Endodermal cell (in vitro differentiated cells): ENCODE data around the gene SLC25A17. TPM values are rescaled to one million over a fixed set of nuclear protein-coding genes. Genes with fewer than 3 reads are reported as not detected.
A peak's percentile ranks its signal among the peaks of the same experiment; 100 is the strongest.

Experiments used
- DNase-seq: peaks from one replicate; pipeline ENCODE4 v3.0.0-alpha.2; 2017
- H3K27ac ChIP-seq: 2 replicates; pipeline ENCODE4 v1.5.1; 2013; ENCODE audit warnings: mild to moderate bottlenecking, low read depth, low read length, moderate library complexity
- H3K27me3 ChIP-seq: 2 replicates; pipeline ENCODE4 v1.6.1; 2013; ENCODE audit warnings: mild to moderate bottlenecking, low read length, moderate library complexity; ENCODE audit not compliant: insufficient read depth, control insufficient read depth, poor library complexity, severe bottlenecking
- H3K36me3 ChIP-seq: 2 replicates; pipeline ENCODE4 v1.7.0; 2013; ENCODE audit warnings: mild to moderate bottlenecking, low read length, moderate library complexity; ENCODE audit not compliant: control insufficient read depth, insufficient read depth
- H3K4me1 ChIP-seq: one replicate; pipeline ENCODE4 v1.7.0; 2013; ENCODE audit warnings: low read length; ENCODE audit not compliant: control insufficient read depth, insufficient read depth
- H3K4me3 ChIP-seq: 2 replicates; pipeline ENCODE4 v1.5.1; 2013; ENCODE audit warnings: mild to moderate bottlenecking, low read length, moderate library complexity
- H3K9ac ChIP-seq: 2 replicates; pipeline ENCODE4 v1.6.1; 2013; ENCODE audit warnings: mild to moderate bottlenecking, low read length, moderate library complexity; ENCODE audit not compliant: poor library complexity, severe bottlenecking; ENCODE audit errors: extremely low read depth
- H3K9me3 ChIP-seq: 2 replicates; pipeline ENCODE4 v1.6.1; 2013; ENCODE audit warnings: mild to moderate bottlenecking, low read length, moderate library complexity; ENCODE audit not compliant: control insufficient read depth
- H3K27ac Mint-ChIP-seq: 2 replicates; pipeline ENCODE4 v1.8.0; 2020; ENCODE audit warnings: mixed read lengths
- H3K27me3 Mint-ChIP-seq: 2 replicates; pipeline ENCODE4 v1.8.0; 2021; ENCODE audit warnings: mild to moderate bottlenecking, mixed read lengths; ENCODE audit not compliant: insufficient read depth
- H3K36me3 Mint-ChIP-seq: 2 replicates; pipeline ENCODE4 v1.8.0; 2020; ENCODE audit warnings: low read depth, mixed read lengths
- H3K4me1 Mint-ChIP-seq: 2 replicates; pipeline ENCODE4 v1.8.0; 2020; ENCODE audit warnings: mixed read lengths
- H3K4me3 Mint-ChIP-seq: 2 replicates; pipeline ENCODE4 v1.8.0; 2020; ENCODE audit warnings: mild to moderate bottlenecking, moderate library complexity, mixed read lengths
- H3K9me3 Mint-ChIP-seq: 2 replicates; pipeline ENCODE4 v1.8.0; 2020; ENCODE audit warnings: mild to moderate bottlenecking, mixed read lengths
- CTCF ChIP-seq: fragments of 200-600 bp; sonication (generic); conservative IDR thresholded peaks from 2 replicates; pipeline ENCODE4 v1.5.0; 2021; ENCODE audit warnings: antibody characterized with exemption, mild to moderate bottlenecking
- WGBS, 2 experiments: methylation state at CpG; one replicate each; pipeline versions ENCODE4 v1.1.5 to v1.1.7; 2013; ENCODE audit warnings: missing lambda C conversion rate in 2 of 2, mixed read lengths in 1 of 2; ENCODE audit not compliant: insufficient coverage in 1 of 2, insufficient read length in 1 of 2; 5-methylcytosine and 5-hydroxymethylcytosine counted together
- total RNA-seq, 2 donors: library from RNA; stranded (reverse); fragmentation: NEBNext Ultra II Directional in 1 of 2; extraction: Animal tissue kit (Norgen Biotek cat#: 25700) in 1 of 2; gene quantifications; 2 replicates in 1 of 2; 3 replicates in 1 of 2; pipeline ENCODE4 v1.2.1, GENCODE V29; 2021

SLC25A17 gene
- total RNA-seq, 2 donors from 2014 or later = 25.4 to 29.4 TPM

- peak; percentile 15 for TF ChIP-seq CTCF
- peaks cover 12% of the 10 kb centered on the region for H3K4me1 Mint-ChIP-seq
- Histone ChIP-seq H3K4me1 (peaks cover 4% of the 10 kb centered on the region), H3K27ac (no peak overlapping the region), H3K9ac (no peak overlapping the region), H3K9me3 (no peaks in the 10 kb centered on the region), H3K36me3 (no peaks in the 10 kb centered on the region), H3K27me3 (no peaks in the 10 kb centered on the region), H3K4me3 (no peak overlapping the region)
- H3K27me3 Mint-ChIP-seq = no peaks in the 10 kb centered on the region
- no peak for DNase-seq
- no peaks in the 10 kb centered on the region for H3K36me3 Mint-ChIP-seq
- H3K27ac Mint-ChIP-seq = peak overlapping the region; percentile 84
- 51 to 53% methylated on average over 2 of the region's 2 CpGs for WGBS, 2 experiments
- H3K9me3 Mint-ChIP-seq = no peaks in the 10 kb centered on the region
- no peak overlapping the region for H3K4me3 Mint-ChIP-seq
Observed at GRCh38 chr22:40732999-40733292, 86.2 kb downstream of the SLC25A17 start.

- Histone ChIP-seq H3K27ac (no peak overlapping the region), H3K9me3 (no peaks in the 10 kb centered on the region), H3K36me3 (no peaks in the 10 kb centered on the region), H3K4me3 (no peak overlapping the region), H3K4me1 (peaks cover 4% of the 10 kb centered on the region), H3K9ac (no peak overlapping the region), H3K27me3 (no peaks in the 10 kb centered on the region)
- TF ChIP-seq CTCF = no peak
- Mint-ChIP-seq H3K4me1 (peaks cover 22% of the 10 kb centered on the region), H3K9me3 (no peaks in the 10 kb centered on the region), H3K27me3 (no peaks in the 10 kb centered on the region), H3K36me3 (no peaks in the 10 kb centered on the region), H3K27ac (no peak overlapping the region), H3K4me3 (no peak overlapping the region)
- 75 to 81% methylated on average over 6 of the region's 6 CpGs for WGBS, 2 experiments
- no peak for DNase-seq
Observed at GRCh38 chr22:40729284-40729683, 89.9 kb downstream of the SLC25A17 start.

GRCh38 chr22:40728731-40729189, 90.4 kb downstream of the SLC25A17 start:
- 84 to 89% methylated on average over 9 to 13 of the region's 13 CpGs for WGBS, 2 experiments
- no peak overlapping the region for H3K4me3 ChIP-seq
- no peaks in the 10 kb centered on the region for H3K27me3 Mint-ChIP-seq
- H3K27ac Mint-ChIP-seq = peak overlapping the region; percentile 7
- no peaks in the 10 kb centered on the region for H3K36me3 ChIP-seq
- no peak overlapping the region for H3K4me3 Mint-ChIP-seq
- no peaks in the 10 kb centered on the region for H3K36me3 Mint-ChIP-seq
- no peak for TF ChIP-seq CTCF
- H3K9me3 ChIP-seq = no peaks in the 10 kb centered on the region
- no peak for DNase-seq
- H3K4me1 Mint-ChIP-seq = peaks cover 22% of the 10 kb centered on the region
- no peaks in the 10 kb centered on the region for H3K9me3 Mint-ChIP-seq
- H3K9ac ChIP-seq = no peak overlapping the region
- peak overlapping the region; percentile 38 for H3K27ac ChIP-seq
- H3K4me1 ChIP-seq = peaks cover 4% of the 10 kb centered on the region
- H3K27me3 ChIP-seq = no peaks in the 10 kb centered on the region
